Right lobe of liver (tissue), 6 donors: ENCODE results near the gene MX2. TPM values are rescaled to one million over a fixed set of nuclear protein-coding genes. Genes with fewer than 3 reads are reported as not detected.

Experiments
- ATAC-seq, 4 donors: fragments of 200-7000 bp; cut with Tn5 transposase; one replicate each; pipeline ENCODE4 v1.9.1; 2020; ENCODE audit warnings: mild to moderate bottlenecking in 4 of 4, moderate library complexity in 4 of 4
- DNase-seq, 3 donors: peaks; one replicate each; pipeline ENCODE4 v3.0.0-alpha.2; 2020
- H3K27ac ChIP-seq, 3 donors: fragments of 200-600 bp; one replicate each; pipeline ENCODE4 v1.8.0; 2022
- H3K27me3 ChIP-seq, 2 donors: fragments of 200-600 bp; one replicate each; pipeline ENCODE4 v1.8.0; 2022
- H3K36me3 ChIP-seq, 4 donors: fragments of 200-600 bp; sonication (generic) in 1 of 4; one replicate each; pipeline versions ENCODE4 v1.5.1 to v1.8.0; 2017 to 2022; ENCODE audit warnings: control low read depth in 1 of 4
- H3K4me1 ChIP-seq, 4 donors: fragments of 200-600 bp; sonication (generic) in 1 of 4; one replicate each; pipeline versions ENCODE4 v1.5.1 to v1.8.0; 2017 to 2022; ENCODE audit warnings: control low read depth in 1 of 4
- H3K4me3 ChIP-seq, 3 donors: fragments of 200-600 bp; one replicate each; pipeline ENCODE4 v1.8.0; 2022
- H3K9me3 ChIP-seq, 4 donors: fragments of 200-600 bp; sonication (generic) in 1 of 4; one replicate each; pipeline versions ENCODE4 v1.5.1 to v1.8.0; 2017 to 2022; ENCODE audit warnings: control low read depth in 1 of 4
- POLR2A ChIP-seq: fragments of 450-650 bp; IDR thresholded peaks from one replicate; pipeline ENCODE4 v1.6.1; 2017; ENCODE audit warnings: antibody characterized with exemption, mild to moderate bottlenecking
- WGBS: methylation state at CpG from one replicate; pipeline ENCODE4 v1.1.6; 2018; ENCODE audit warnings: low coverage, low lambda C conversion rate; ENCODE audit not compliant: insufficient coverage; ENCODE audit errors: missing lambda C conversion rate; 5-methylcytosine and 5-hydroxymethylcytosine counted together
- intact Hi-C, 2 donors: fragments of 100-400 bp; cut with DNase I; formaldehyde crosslinking; loops; one replicate each; pipeline versions ENCODE4 v1.11.2 to v1.14.1; 2022
- total RNA-seq, 6 experiments: library from RNA; depleted of rRNA in 2 of 6; stranded (reverse); fragments of >200 nt in 2 of 6; fragmentation: NEBNext Ultra II Directional in 3 of 6; extraction: Animal tissue kit (Norgen Biotek cat#: 25700) in 3 of 6; gene quantifications; one replicate each; pipeline versions ENCODE4 v1.1.0 to v1.2.4, GENCODE V29; 2016 to 2023
- TF ChIP-seq, protein P1 (sequence below), 4 donors: fragments of 200-600 bp in 3 of 4; fragments of 450-650 bp in 1 of 4; IDR thresholded peaks; one replicate each; pipeline versions ENCODE4 v1.5.1 to v1.8.0; 2016 to 2022; ENCODE audit warnings: antibody characterized with exemption in 4 of 4, mild to moderate bottlenecking in 2 of 4
- donor health status: DM: no; HTN: yes; CAD: no.
- donor health status: DM: no; HTN: no; CAD: no.
- donor health status: DM: no; HTN: no; CAD: no.
- donor health status: DM: no; HTN: yes; CAD: no.
- donor health status: DM: no; HTN: yes; CAD: no.

Gene MX2
- total RNA-seq, 6 experiments from 2014 or later = 0.49 to 1.9 (median 1.5) TPM

DNA sequence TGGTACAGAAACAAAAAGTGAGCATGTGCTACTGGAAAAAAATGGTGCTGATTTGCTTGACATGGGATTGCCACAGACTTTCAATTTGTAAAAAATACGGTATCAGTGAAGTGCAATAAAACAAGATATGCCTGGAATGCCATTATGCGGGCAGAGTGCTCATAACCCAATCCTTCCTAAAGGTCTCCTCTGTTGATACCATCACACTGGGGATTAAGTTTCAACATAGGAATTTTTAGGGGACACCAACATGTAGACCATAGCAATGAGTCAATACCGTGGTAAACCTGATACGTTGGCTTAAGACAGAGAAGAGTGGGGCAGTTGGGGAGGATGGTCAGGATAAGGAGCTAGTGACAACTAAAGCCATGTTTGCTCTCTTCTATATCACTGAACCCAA is 84.8 kb downstream of the MX2 start:
- no peak for ATAC-seq
- Histone ChIP-seq H3K4me1 (no peaks in the 10 kb centered on the region), H3K27me3 (no peaks in the 10 kb centered on the region), H3K4me3 (no peak overlapping the region), H3K9me3 (no peaks in the 10 kb centered on the region), H3K27ac (no peak overlapping the region), H3K36me3 (peaks cover 0 to 43% (median 19%) of the 10 kb centered on the region in 4 donors)
- no peak for DNase-seq
- 96% methylated on average over 4 of the region's 4 CpGs for WGBS
- TF ChIP-seq, protein P1, sequence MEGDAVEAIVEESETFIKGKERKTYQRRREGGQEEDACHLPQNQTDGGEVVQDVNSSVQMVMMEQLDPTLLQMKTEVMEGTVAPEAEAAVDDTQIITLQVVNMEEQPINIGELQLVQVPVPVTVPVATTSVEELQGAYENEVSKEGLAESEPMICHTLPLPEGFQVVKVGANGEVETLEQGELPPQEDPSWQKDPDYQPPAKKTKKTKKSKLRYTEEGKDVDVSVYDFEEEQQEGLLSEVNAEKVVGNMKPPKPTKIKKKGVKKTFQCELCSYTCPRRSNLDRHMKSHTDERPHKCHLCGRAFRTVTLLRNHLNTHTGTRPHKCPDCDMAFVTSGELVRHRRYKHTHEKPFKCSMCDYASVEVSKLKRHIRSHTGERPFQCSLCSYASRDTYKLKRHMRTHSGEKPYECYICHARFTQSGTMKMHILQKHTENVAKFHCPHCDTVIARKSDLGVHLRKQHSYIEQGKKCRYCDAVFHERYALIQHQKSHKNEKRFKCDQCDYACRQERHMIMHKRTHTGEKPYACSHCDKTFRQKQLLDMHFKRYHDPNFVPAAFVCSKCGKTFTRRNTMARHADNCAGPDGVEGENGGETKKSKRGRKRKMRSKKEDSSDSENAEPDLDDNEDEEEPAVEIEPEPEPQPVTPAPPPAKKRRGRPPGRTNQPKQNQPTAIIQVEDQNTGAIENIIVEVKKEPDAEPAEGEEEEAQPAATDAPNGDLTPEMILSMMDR (IDR thresholded peaks at IDR 0.05) = no peak
- no peak for TF ChIP-seq POLR2A
- intact Hi-C loops = no loop called here

DNA sequence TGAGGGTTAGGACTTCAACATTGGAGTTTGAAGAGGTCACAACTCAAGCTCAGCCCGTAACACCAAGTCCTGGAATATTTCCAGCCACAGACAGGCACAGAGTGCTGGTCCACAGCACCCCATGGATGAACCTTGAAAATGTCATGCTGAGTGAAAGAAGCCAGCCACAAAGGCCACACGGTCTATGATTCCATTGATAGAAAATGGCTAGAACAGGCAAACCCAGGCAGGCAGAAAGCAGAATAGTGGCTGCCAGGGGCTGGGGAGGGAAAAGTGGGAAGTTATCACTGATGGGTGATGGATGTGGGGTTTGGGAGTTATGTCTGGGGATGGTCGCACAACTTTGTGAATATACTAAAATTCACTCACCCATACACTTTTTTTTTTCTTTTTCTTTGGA is 85.5 kb downstream of the MX2 start:
- intact Hi-C loops = no loop called here
- no peak for TF ChIP-seq POLR2A
- TF ChIP-seq, protein P1 (IDR thresholded peaks at IDR 0.05) = no peak
- Histone ChIP-seq H3K27me3 (no peaks in the 10 kb centered on the region), H3K4me1 (no peaks in the 10 kb centered on the region), H3K36me3 (peaks cover 0 to 40% (median 16%) of the 10 kb centered on the region in 4 donors), H3K27ac (no peak overlapping the region), H3K4me3 (no peak overlapping the region), H3K9me3 (no peaks in the 10 kb centered on the region)
- 95% methylated on average over 2 of the region's 3 CpGs for WGBS
- no peak for ATAC-seq
- no peak for DNase-seq

DNA sequence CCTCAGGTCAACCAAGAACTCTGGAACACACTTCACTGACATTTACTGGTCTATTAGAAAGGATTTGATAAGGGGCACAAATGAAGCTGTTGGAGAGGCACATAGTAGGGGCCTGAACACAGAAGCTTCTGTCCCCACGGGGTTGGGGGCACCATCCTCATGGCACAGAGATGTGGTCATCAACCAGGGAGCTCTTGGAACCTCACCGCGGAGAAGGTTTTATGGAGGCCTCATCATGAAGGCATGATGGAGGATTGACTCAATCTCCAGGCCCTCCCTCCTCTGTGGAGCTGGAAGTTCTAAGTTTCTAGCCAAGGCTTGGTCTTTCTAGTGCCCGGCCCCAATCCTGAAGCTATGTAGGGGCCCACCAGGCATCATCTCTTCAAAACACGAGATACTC is 87.8 kb downstream of the MX2 start:
- WGBS = 67% methylated on average over 3 of the region's 5 CpGs
- Histone ChIP-seq H3K9me3 (no peaks in the 10 kb centered on the region), H3K27ac (no peak overlapping the region), H3K4me1 (no peaks in the 10 kb centered on the region), H3K27me3 (no peaks in the 10 kb centered on the region), H3K36me3 (peaks cover 0 to 28% (median 8%) of the 10 kb centered on the region in 4 donors), H3K4me3 (no peak overlapping the region)
- peak in 1 of 3 donors; percentile 19 for DNase-seq
- no peak for TF ChIP-seq POLR2A
- TF ChIP-seq, protein P1 (IDR thresholded peaks at IDR 0.05) = no peak
- intact Hi-C loops = loop anchor here (10.0 kb wide), 2 partner anchors 155 to 165 kb away; no protein-coding TSS in a partner anchor
- ATAC-seq = no peak

DNA sequence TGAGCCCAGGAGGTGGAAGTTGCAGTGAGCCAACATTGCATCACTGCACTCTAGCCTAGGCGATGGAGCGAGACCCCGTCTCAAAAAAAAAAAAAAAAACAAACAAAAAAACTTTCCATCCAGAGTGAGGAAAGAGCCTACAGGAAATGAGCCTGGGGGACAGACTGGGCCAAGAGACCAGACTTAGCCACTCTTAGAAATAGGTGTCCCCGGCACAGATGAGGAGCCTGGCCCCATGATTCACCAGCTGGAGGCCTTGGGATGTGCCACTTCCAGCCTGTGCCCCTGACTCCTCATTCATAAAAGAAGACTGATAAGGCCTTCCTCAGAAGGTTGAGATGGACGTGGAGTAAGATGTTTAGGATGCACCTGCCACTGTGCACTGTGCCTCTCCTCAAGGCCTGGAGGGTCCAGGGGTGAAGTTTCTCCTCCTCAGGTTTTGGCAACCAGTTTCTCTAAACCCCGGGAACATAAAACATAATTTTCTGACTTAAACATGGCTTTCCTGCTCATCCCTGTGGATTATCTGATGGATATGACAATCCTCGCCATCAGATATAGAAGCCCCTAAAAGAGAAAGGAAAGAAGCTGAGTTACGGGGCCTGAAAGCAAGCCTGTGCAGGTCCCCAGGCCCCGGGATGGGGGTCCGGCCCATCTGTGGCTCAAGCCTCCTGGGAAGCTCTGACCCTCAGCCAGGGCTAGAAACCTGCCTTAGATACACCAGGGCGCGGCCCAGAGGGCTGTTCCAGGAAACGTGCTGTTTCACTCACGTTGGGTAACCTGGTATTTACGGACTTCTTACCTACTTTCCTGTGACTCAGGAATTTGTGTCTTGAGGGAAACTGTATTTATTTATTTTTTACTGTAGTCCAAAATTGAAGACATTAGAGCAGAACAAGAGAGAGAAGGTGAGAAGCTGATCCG is 90.2 kb downstream of the MX2 start:
- intact Hi-C loops = loop anchor here (10.0 kb wide), 2 partner anchors 157 to 167 kb away; no protein-coding TSS in a partner anchor
- Histone ChIP-seq H3K4me3 (no peak overlapping the region), H3K9me3 (no peaks in the 10 kb centered on the region), H3K27ac (no peak overlapping the region), H3K27me3 (no peaks in the 10 kb centered on the region), H3K4me1 (no peaks in the 10 kb centered on the region), H3K36me3 (peaks cover 0 to 14% (median 0%) of the 10 kb centered on the region in 4 donors)
- peak in 1 of 3 donors; percentile 15 for DNase-seq
- WGBS = 74% methylated on average over 8 of the region's 16 CpGs
- no peak for ATAC-seq
- TF ChIP-seq, protein P1 (IDR thresholded peaks at IDR 0.05) = no peak
- TF ChIP-seq POLR2A = no peak
